K562 (cell line): ENCODE measurements around the gene ACAP2. TPM values are rescaled to one million over a fixed set of nuclear protein-coding genes. Genes with fewer than 3 reads are reported as not detected.

ENCODE experiments used
- BCOR ChIP-seq: fragments of 450-650 bp; IDR thresholded peaks from 2 replicates; pipeline ENCODE4 v1.6.1; 2016
- BRCA1 ChIP-seq, 2 experiments: fragments of 450-650 bp in 1 of 2; sonication (generic) in 1 of 2; formaldehyde crosslinking in 1 of 2; IDR thresholded peaks; 2 replicates each; pipeline versions ENCODE4 v1.5.0 to v1.6.1; 2017 to 2020; ENCODE audit warnings: mild to moderate bottlenecking in 1 of 2, missing genetic modification reagents in 1 of 2
- CCNT2 ChIP-seq: IDR thresholded peaks from 2 replicates; pipeline ENCODE4 v1.6.1; 2011; ENCODE audit warnings: borderline replicate concordance, low read depth, mild to moderate bottlenecking, moderate library complexity, mixed read lengths, low read length; ENCODE audit not compliant: insufficient read length; ENCODE audit errors: extremely low read depth
- DIDO1 ChIP-seq: fragments of 450-650 bp; IDR thresholded peaks from 2 replicates; pipeline ENCODE4 v1.6.1; 2016; ENCODE audit warnings: low read depth, missing biosample characterization, missing genetic modification characterization
- GABPB1 ChIP-seq: sonication (generic); formaldehyde crosslinking; IDR thresholded peaks from 2 replicates; pipeline ENCODE4 v1.8.0; 2022; ENCODE audit warnings: mild to moderate bottlenecking, missing genetic modification reagents
- PCBP1 ChIP-seq: fragments of 200-400 bp; formaldehyde crosslinking; IDR thresholded peaks from 2 replicates; pipeline ENCODE4 v1.6.1; 2018; ENCODE audit warnings: mild to moderate bottlenecking, low read depth, low read length; ENCODE audit not compliant: poor library complexity, severe bottlenecking
- TRIM28 ChIP-seq: fragments of 450-650 bp; IDR thresholded peaks from 2 replicates; pipeline ENCODE4 v1.6.1; 2017
- YY1 ChIP-seq, 3 experiments: IDR thresholded peaks; 2 replicates each; pipeline ENCODE4 v1.6.1; 2011; ENCODE audit warnings: low read length in 2 of 3, mild to moderate bottlenecking in 2 of 3, moderate library complexity in 2 of 3, borderline replicate concordance in 1 of 3, control low read depth in 1 of 3, low read depth in 1 of 3; ENCODE audit not compliant: insufficient read depth in 3 of 3, insufficient replicate concordance in 2 of 3, control insufficient read depth in 1 of 3, insufficient read length in 1 of 3; ENCODE audit errors: extremely low read depth in 1 of 3
- ZKSCAN1 ChIP-seq: fragments of 150-350 bp; IDR thresholded peaks from 2 replicates; pipeline ENCODE4 v1.6.1; 2016; ENCODE audit warnings: low read depth, low read length
- polyA plus RNA-seq, 8 experiments: library from polyadenylated mRNA; depleted of rRNA in 4 of 8; stranded (reverse) in 5 of 8; unstranded in 3 of 8; fragments of >200 nt; fragmentation: Nextera tagmentation in 2 of 8; fragmentation: Illumina TruSeq in 1 of 8; extraction: Ambion mirVana in 2 of 8; extraction: Trizol in 1 of 8; gene quantifications; 2 replicates each; pipeline versions ENCODE4 v1.2.1 to v1.2.3, GENCODE V29; 2011 to 2014; ENCODE audit warnings: inconsistent platforms in 1 of 8, missing spikeins in 1 of 8
- total RNA-seq, 7 experiments: library from RNA; depleted of rRNA in 6 of 7; stranded (reverse); fragments of >200 nt in 6 of 7; fragmentation: Illumina TruSeq in 2 of 7; extraction: Trizol in 2 of 7; gene quantifications; 2 replicates each; pipeline versions ENCODE4 v1.2.1 to v1.2.3, GENCODE V29; 2011 to 2021; ENCODE audit warnings: low replicate concordance in 1 of 7
- TF ChIP-seq, protein P1 (sequence below), 2 experiments: fragments of 450-650 bp; IDR thresholded peaks; 2 replicates each; pipeline ENCODE4 v1.6.1; 2018; ENCODE audit warnings: mild to moderate bottlenecking in 2 of 2, low read depth in 1 of 2; ENCODE audit not compliant: partially characterized antibody in 2 of 2
- TF ChIP-seq, protein P2 (sequence below): fragments of 450-650 bp; IDR thresholded peaks from 2 replicates; pipeline ENCODE4 v1.6.1; 2017; ENCODE audit warnings: antibody characterized with exemption, mild to moderate bottlenecking
- TF ChIP-seq, protein P3 (sequence below): IDR thresholded peaks from 2 replicates; pipeline ENCODE4 v1.6.1; 2016; ENCODE audit warnings: missing genetic modification characterization, missing compliant biosample characterization
- TF ChIP-seq, protein P4 (sequence below), 2 experiments: fragments of 450-650 bp; conservative IDR thresholded peaks; 2 replicates each; pipeline ENCODE4 v1.6.1; 2017; ENCODE audit warnings: mild to moderate bottlenecking in 2 of 2, moderate library complexity in 2 of 2

ACAP2 gene
- total and polyA plus RNA-seq, 9 of the 15 experiments (the other 6 are each of a cell fraction or from before 2014, with no cell fraction given): 10.6 to 52.7 (median 34.4) TPM

DNA sequence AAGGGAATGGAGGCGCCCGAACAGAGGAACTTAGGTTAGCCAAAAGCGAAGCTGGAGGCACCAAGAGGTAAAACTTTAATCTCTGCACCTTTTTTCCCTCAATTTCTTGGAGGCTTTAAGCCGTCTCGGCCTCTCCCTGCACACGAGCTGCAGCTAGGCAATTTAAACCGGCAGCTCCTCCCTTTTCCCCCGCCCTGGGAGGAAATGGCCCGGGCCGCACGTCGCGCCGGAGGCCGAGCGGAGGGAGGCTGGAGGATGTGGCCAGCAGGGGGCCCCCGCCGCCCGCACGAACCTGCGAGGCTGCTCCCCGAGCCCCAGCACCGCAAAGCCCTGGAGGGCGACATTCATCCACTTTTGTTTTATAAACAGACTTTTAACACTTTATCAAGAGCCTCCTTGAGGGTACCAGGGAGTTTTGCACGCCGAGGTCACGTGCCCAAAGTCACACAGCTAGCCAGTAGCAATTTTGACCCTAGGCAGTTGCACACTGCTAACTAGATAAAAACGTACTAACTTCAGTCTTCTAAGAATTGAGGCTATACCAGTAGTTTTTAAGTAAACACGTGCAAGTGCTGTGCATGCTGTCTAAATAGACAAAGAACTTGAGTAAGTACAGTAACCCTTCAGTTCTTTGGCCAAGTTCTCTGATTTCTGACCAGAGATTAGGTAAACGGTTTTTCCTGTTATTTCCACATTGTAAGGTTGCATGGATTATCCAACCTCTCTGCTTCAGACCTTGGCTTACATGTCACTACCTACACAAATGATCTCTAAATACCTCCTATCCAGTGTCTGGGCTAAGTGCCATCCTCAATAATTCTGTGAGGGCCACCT, 171.2 kb downstream of the ACAP2 start (continued):
- peak; percentile 84 for TF ChIP-seq CCNT2
- TF ChIP-seq DIDO1 (tag): no peak
- TF ChIP-seq, protein P1, sequence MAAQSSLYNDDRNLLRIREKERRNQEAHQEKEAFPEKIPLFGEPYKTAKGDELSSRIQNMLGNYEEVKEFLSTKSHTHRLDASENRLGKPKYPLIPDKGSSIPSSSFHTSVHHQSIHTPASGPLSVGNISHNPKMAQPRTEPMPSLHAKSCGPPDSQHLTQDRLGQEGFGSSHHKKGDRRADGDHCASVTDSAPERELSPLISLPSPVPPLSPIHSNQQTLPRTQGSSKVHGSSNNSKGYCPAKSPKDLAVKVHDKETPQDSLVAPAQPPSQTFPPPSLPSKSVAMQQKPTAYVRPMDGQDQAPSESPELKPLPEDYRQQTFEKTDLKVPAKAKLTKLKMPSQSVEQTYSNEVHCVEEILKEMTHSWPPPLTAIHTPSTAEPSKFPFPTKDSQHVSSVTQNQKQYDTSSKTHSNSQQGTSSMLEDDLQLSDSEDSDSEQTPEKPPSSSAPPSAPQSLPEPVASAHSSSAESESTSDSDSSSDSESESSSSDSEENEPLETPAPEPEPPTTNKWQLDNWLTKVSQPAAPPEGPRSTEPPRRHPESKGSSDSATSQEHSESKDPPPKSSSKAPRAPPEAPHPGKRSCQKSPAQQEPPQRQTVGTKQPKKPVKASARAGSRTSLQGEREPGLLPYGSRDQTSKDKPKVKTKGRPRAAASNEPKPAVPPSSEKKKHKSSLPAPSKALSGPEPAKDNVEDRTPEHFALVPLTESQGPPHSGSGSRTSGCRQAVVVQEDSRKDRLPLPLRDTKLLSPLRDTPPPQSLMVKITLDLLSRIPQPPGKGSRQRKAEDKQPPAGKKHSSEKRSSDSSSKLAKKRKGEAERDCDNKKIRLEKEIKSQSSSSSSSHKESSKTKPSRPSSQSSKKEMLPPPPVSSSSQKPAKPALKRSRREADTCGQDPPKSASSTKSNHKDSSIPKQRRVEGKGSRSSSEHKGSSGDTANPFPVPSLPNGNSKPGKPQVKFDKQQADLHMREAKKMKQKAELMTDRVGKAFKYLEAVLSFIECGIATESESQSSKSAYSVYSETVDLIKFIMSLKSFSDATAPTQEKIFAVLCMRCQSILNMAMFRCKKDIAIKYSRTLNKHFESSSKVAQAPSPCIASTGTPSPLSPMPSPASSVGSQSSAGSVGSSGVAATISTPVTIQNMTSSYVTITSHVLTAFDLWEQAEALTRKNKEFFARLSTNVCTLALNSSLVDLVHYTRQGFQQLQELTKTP (IDR thresholded peaks at IDR 0.05; ENCODE audit: low read depth in 1 of 2, partially characterized antibody in 2 of 2): no peak
- peak; percentile 20 for TF ChIP-seq PCBP1
- 0 out of 2 replicates have a peak, but pooled peaks have one; percentile 25 for TF ChIP-seq BCOR
- TF ChIP-seq, protein P2, sequence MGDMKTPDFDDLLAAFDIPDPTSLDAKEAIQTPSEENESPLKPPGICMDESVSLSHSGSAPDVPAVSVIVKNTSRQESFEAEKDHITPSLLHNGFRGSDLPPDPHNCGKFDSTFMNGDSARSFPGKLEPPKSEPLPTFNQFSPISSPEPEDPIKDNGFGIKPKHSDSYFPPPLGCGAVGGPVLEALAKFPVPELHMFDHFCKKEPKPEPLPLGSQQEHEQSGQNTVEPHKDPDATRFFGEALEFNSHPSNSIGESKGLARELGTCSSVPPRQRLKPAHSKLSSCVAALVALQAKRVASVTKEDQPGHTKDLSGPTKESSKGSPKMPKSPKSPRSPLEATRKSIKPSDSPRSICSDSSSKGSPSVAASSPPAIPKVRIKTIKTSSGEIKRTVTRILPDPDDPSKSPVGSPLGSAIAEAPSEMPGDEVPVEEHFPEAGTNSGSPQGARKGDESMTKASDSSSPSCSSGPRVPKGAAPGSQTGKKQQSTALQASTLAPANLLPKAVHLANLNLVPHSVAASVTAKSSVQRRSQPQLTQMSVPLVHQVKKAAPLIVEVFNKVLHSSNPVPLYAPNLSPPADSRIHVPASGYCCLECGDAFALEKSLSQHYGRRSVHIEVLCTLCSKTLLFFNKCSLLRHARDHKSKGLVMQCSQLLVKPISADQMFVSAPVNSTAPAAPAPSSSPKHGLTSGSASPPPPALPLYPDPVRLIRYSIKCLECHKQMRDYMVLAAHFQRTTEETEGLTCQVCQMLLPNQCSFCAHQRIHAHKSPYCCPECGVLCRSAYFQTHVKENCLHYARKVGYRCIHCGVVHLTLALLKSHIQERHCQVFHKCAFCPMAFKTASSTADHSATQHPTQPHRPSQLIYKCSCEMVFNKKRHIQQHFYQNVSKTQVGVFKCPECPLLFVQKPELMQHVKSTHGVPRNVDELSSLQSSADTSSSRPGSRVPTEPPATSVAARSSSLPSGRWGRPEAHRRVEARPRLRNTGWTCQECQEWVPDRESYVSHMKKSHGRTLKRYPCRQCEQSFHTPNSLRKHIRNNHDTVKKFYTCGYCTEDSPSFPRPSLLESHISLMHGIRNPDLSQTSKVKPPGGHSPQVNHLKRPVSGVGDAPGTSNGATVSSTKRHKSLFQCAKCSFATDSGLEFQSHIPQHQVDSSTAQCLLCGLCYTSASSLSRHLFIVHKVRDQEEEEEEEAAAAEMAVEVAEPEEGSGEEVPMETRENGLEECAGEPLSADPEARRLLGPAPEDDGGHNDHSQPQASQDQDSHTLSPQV: peak; percentile 84
- TF ChIP-seq YY1 (IDR thresholded peaks at IDR 0.05; ENCODE audit: borderline replicate concordance in 1 of 3, control insufficient read depth in 1 of 3, extremely low read depth in 1 of 3, insufficient read depth in 3 of 3, insufficient read length in 1 of 3, insufficient replicate concordance in 2 of 3, low read depth in 1 of 3, low read length in 2 of 3): peak in 1 of 3 experiments; percentile 62
- TF ChIP-seq, protein P3, sequence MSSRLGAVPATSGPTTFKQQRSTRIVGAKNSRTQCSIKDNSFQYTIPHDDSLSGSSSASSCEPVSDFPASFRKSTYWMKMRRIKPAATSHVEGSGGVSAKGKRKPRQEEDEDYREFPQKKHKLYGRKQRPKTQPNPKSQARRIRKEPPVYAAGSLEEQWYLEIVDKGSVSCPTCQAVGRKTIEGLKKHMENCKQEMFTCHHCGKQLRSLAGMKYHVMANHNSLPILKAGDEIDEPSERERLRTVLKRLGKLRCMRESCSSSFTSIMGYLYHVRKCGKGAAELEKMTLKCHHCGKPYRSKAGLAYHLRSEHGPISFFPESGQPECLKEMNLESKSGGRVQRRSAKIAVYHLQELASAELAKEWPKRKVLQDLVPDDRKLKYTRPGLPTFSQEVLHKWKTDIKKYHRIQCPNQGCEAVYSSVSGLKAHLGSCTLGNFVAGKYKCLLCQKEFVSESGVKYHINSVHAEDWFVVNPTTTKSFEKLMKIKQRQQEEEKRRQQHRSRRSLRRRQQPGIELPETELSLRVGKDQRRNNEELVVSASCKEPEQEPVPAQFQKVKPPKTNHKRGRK (tag): no peak
- TF ChIP-seq GABPB1 (CRISPR knock-in tag): peak; percentile 73
- TF ChIP-seq ZKSCAN1: 0 out of 2 replicates have a peak, but pooled peaks have one; percentile 6
- TF ChIP-seq, protein P4, sequence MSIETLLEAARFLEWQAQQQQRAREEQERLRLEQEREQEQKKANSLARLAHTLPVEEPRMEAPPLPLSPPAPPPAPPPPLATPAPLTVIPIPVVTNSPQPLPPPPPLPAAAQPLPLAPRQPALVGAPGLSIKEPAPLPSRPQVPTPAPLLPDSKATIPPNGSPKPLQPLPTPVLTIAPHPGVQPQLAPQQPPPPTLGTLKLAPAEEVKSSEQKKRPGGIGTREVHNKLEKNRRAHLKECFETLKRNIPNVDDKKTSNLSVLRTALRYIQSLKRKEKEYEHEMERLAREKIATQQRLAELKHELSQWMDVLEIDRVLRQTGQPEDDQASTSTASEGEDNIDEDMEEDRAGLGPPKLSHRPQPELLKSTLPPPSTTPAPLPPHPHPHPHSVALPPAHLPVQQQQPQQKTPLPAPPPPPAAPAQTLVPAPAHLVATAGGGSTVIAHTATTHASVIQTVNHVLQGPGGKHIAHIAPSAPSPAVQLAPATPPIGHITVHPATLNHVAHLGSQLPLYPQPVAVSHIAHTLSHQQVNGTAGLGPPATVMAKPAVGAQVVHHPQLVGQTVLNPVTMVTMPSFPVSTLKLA (conservative IDR thresholded peaks at IDR 0.05): peak; percentile 78 to 86
- TF ChIP-seq TRIM28: no peak
- no peak for TF ChIP-seq BRCA1 (IDR thresholded peaks at IDR 0.05)
- no peak for TF ChIP-seq BRCA1 (CRISPR knock-in tag; IDR thresholded peaks at IDR 0.05)
